Esophagus muscularis mucosa (tissue), 4 donors: ENCODE results near the gene XYLT1. TPM values are rescaled to one million over a fixed set of nuclear protein-coding genes. Genes with fewer than 3 reads are reported as not detected.

Experiments
- DNase-seq: peaks from one replicate; pipeline ENCODE4 v3.0.0-alpha.2; 2017; ENCODE audit errors: extremely low spot score
- H3K27ac ChIP-seq, 4 donors: fragments of 200-600 bp; sonication (generic); replicated peaks in 1 of 4; 1 replicate in 3 of 4; 2 replicates in 1 of 4; pipeline ENCODE4 v1.5.1; 2016 to 2019; ENCODE audit warnings: mild to moderate bottlenecking in 1 of 4
- H3K27me3 ChIP-seq, 4 donors: fragments of 200-600 bp; sonication (generic); one replicate each; pipeline versions ENCODE4 v1.5.1 to v1.6.0; 2016 to 2019
- H3K36me3 ChIP-seq, 4 donors: fragments of 200-600 bp; sonication (generic); one replicate each; pipeline ENCODE4 v1.5.1; 2016 to 2019
- H3K4me1 ChIP-seq, 4 donors: fragments of 200-600 bp; sonication (generic); one replicate each; pipeline ENCODE4 v1.5.1; 2016 to 2019
- H3K4me3 ChIP-seq, 4 donors: fragments of 200-600 bp; sonication (generic); 1 replicate in 2 of 4; 2 replicates in 2 of 4; pipeline ENCODE4 v1.5.1; 2016 to 2019; ENCODE audit warnings: mild to moderate bottlenecking in 4 of 4, moderate library complexity in 1 of 4
- H3K9me3 ChIP-seq, 4 donors: fragments of 200-600 bp; sonication (generic); 1 replicate in 3 of 4; 2 replicates in 1 of 4; pipeline ENCODE4 v1.5.1; 2016 to 2019
- CTCF ChIP-seq, 3 experiments: fragments of 200-600 bp in 2 of 3; fragments of 450-650 bp in 1 of 3; sonication (generic) in 2 of 3; IDR thresholded peaks; one replicate each; pipeline ENCODE4 v1.5.1; 2017 to 2019; ENCODE audit warnings: antibody characterized with exemption in 3 of 3, mild to moderate bottlenecking in 2 of 3, moderate library complexity in 1 of 3
- EP300 ChIP-seq: sonication (generic); formaldehyde crosslinking; IDR thresholded peaks from one replicate; pipeline ENCODE4 v1.6.1; 2017; ENCODE audit warnings: antibody characterized with exemption
- POLR2A ChIP-seq: fragments of 450-650 bp; IDR thresholded peaks from one replicate; pipeline ENCODE4 v1.6.1; 2017; ENCODE audit warnings: antibody characterized with exemption, moderate library complexity, mild to moderate bottlenecking, low read depth
- POLR2AphosphoS5 ChIP-seq, 2 donors: sonication (generic); formaldehyde crosslinking; IDR thresholded peaks; one replicate each; pipeline ENCODE4 v1.6.1; 2017; ENCODE audit warnings: antibody characterized with exemption in 2 of 2
- WGBS: methylation state at CpG from one replicate; pipeline ENCODE4 v1.1.5; 2018; 5-methylcytosine and 5-hydroxymethylcytosine counted together
- intact Hi-C: fragments of 100-400 bp; cut with DNase I; formaldehyde crosslinking; loops from one replicate; pipeline ENCODE4 v1.15.1; 2023
- total RNA-seq, 4 donors: library from RNA; depleted of rRNA; stranded (reverse); fragments of >200 nt; gene quantifications; one replicate each; pipeline versions ENCODE4 v1.1.0 to v1.2.1, GENCODE V29; 2016

The XYLT1 gene
- total RNA-seq, 4 donors from 2014 or later: 25.2 to 57.1 (median 33.5) TPM

GRCh38 chr16:17152311-17152710 lies 318.4 kb downstream of the XYLT1 start:
- H3K4me3 ChIP-seq: no peak overlapping the region
- no peak overlapping the region for H3K27ac ChIP-seq
- WGBS: 71% methylated on average over 7 of the region's 7 CpGs
- intact Hi-C loops: loop anchor here (10.0 kb wide), 1 partner anchor 58 kb away; no protein-coding TSS in a partner anchor
- TF ChIP-seq POLR2AphosphoS5 (IDR thresholded peaks at IDR 0.05) (no peak), POLR2A (no peak), CTCF (IDR thresholded peaks at IDR 0.05) (no peak), EP300 (no peak)
- H3K36me3 ChIP-seq: peaks cover 0 to 12% (median 1%) of the 10 kb centered on the region in 4 donors
- H3K4me1 ChIP-seq: no peaks in the 10 kb centered on the region
- no peak for DNase-seq
- H3K27me3 ChIP-seq: no peaks in the 10 kb centered on the region
- no peaks in the 10 kb centered on the region for H3K9me3 ChIP-seq

- Histone ChIP-seq H3K4me1 (no peaks in the 10 kb centered on the region), H3K4me3 (no peak overlapping the region), H3K36me3 (peaks cover 0 to 4% (median 1%) of the 10 kb centered on the region in 4 donors), H3K27ac (no peak overlapping the region), H3K27me3 (no peaks in the 10 kb centered on the region), H3K9me3 (no peaks in the 10 kb centered on the region)
- no peak for TF ChIP-seq CTCF (IDR thresholded peaks at IDR 0.05)
- TF ChIP-seq POLR2A: no peak
- TF ChIP-seq POLR2AphosphoS5 (IDR thresholded peaks at IDR 0.05): no peak
- TF ChIP-seq EP300: no peak
- 95% methylated on average over 5 of the region's 5 CpGs for WGBS
- DNase-seq: no peak
- intact Hi-C loops: loop anchor here (10.0 kb wide), 1 partner anchor 57 kb away; no protein-coding TSS in a partner anchor
Observed at GRCh38 chr16:17151335-17151734, 319.4 kb downstream of the XYLT1 start.

- Histone ChIP-seq H3K27me3 (no peaks in the 10 kb centered on the region), H3K27ac (no peak overlapping the region), H3K4me3 (no peak overlapping the region), H3K36me3 (peaks cover 0 to 4% (median 1%) of the 10 kb centered on the region in 4 donors), H3K9me3 (no peaks in the 10 kb centered on the region), H3K4me1 (no peaks in the 10 kb centered on the region)
- intact Hi-C loops: loop anchor here (10.0 kb wide), 1 partner anchor 55 kb away; no protein-coding TSS in a partner anchor
- no peak for DNase-seq
- TF ChIP-seq POLR2AphosphoS5 (IDR thresholded peaks at IDR 0.05): no peak
- no peak for TF ChIP-seq CTCF (IDR thresholded peaks at IDR 0.05)
- no peak for TF ChIP-seq EP300
- TF ChIP-seq POLR2A: no peak
- 92% methylated on average over 7 of the region's 7 CpGs for WGBS
Observed at GRCh38 chr16:17149904-17150483, 320.8 kb downstream of the XYLT1 start.

- Histone ChIP-seq H3K36me3 (peaks cover 0 to 4% (median 0%) of the 10 kb centered on the region in 4 donors), H3K27ac (no peak overlapping the region), H3K27me3 (no peaks in the 10 kb centered on the region), H3K9me3 (no peaks in the 10 kb centered on the region), H3K4me3 (no peak overlapping the region), H3K4me1 (no peaks in the 10 kb centered on the region)
- TF ChIP-seq CTCF (IDR thresholded peaks at IDR 0.05) (no peak), EP300 (no peak), POLR2A (no peak), POLR2AphosphoS5 (IDR thresholded peaks at IDR 0.05) (no peak)
- no peak for DNase-seq
- intact Hi-C loops: no loop called here
- 85% methylated on average over 3 of the region's 3 CpGs for WGBS
Observed at GRCh38 chr16:17147942-17148341, 322.8 kb downstream of the XYLT1 start.

- intact Hi-C loops: no loop called here
- DNase-seq: no peak
- peaks cover 0 to 15% (median 5%) of the 10 kb centered on the region in 4 donors for H3K36me3 ChIP-seq
- no peaks in the 10 kb centered on the region for H3K27me3 ChIP-seq
- H3K9me3 ChIP-seq: no peaks in the 10 kb centered on the region
- no peak for TF ChIP-seq POLR2AphosphoS5 (IDR thresholded peaks at IDR 0.05)
- TF ChIP-seq POLR2A: no peak
- TF ChIP-seq CTCF (IDR thresholded peaks at IDR 0.05): no peak
- no peak for TF ChIP-seq EP300
- no peaks in the 10 kb centered on the region for H3K4me1 ChIP-seq
- 98% methylated on average over 2 of the region's 2 CpGs for WGBS
- H3K4me3 ChIP-seq: no peak overlapping the region
- H3K27ac ChIP-seq: no peak overlapping the region
Observed at GRCh38 chr16:17145029-17145428, 325.7 kb downstream of the XYLT1 start.
